Sigmoid colon (tissue), 4 donors: ENCODE data around the gene DDX1.

Experiments used
- CTCF ChIP-seq, 4 experiments: fragments of 450-650 bp in 3 of 4; fragments of 200-600 bp in 1 of 4; IDR thresholded peaks; one replicate each; pipeline ENCODE4 v1.5.1; 2016 to 2019; ENCODE audit warnings: antibody characterized with exemption in 4 of 4, mild to moderate bottlenecking in 3 of 4, moderate library complexity in 2 of 4
- EP300 ChIP-seq, 4 donors: sonication (generic); formaldehyde crosslinking; IDR thresholded peaks; one replicate each; pipeline ENCODE4 v1.6.1; 2017; ENCODE audit warnings: antibody characterized with exemption in 4 of 4

GRCh38 chr2:15605721-15606120 lies 14.1 kb downstream of the DDX1 start:
- no peak for TF ChIP-seq CTCF (IDR thresholded peaks at IDR 0.05)
- no peak for TF ChIP-seq EP300 (IDR thresholded peaks at IDR 0.05)
